Hematopoietic multipotent progenitor cell treated with erythropoietin and hydrocortisone succinate and interleukin-3 and kit ligand, for 6 days (in vitro differentiated cells): Measurements from ENCODE around the gene ZNF624.
"Not testable (repeated sequence)": the region's sequence is repeated elsewhere in the genome, so short reads cannot be mapped to it uniquely, and the experiment has no call there.

Experiments used
- DNase-seq: peaks from one replicate; pipeline ENCODE4 v3.0.0-alpha.2; 2015

ZNF624 gene

DNA sequence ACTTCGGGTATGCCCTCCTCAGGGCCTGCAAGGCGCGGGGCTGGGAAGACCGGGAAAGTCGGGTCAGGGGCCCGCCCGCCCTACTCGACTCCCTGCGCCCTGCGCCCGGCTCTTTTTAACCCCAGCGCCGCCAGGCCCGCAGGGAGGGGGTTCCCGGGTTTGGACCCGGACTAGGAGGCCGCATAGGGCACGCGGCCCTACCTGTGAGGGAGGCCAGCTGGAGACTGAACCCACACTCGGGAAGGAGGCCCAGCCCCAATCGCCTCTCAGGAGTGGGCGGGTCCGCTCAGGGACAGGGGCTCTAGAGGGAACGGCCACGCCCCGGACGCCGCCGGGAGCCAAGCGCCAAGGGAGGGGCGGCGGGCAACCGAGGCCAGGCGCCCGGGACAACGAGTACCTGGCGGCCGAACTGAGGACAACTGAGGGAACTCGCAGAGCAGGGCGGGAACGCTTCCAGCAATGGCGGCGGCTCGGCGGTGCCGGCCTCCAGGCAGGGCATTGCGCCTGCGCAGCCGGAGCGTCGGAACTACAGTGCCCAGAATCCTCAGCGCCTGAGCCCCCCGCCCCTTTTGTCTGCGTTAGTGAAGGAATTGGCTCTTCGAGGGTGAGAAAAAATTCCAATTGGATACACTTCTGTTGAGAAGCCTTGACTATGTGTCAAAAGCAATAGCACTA lies at the start of gene ZNF624:
TSS of gene ZNF624 (minus strand) at position 484 of the 675 bp plus-strand sequence.
- peak; percentile 94 for DNase-seq

DNA sequence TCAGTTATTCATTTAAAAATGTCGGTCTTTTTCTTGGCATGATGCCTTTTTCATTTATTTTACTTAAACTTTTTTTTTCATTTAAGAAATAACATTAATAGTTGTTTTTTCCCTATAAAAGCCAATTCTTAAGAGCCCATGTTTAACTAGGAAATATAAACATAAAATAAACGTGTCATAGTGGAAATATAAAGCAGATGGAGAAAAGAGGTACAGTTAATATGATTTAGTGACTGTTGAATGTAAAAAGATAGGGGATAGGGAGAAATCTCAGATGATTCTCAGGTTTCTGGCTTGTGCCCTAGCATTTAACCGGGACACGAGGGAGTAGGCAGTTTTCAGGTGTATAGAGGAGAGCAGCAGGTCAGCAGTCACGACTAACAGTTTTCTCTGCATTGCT lies 44.0 kb upstream of the ZNF624 start:
- not testable (repeated sequence) for DNase-seq

- not testable (repeated sequence) for DNase-seq
Measured at GRCh38 chr17:16690447-16690846, 36.8 kb upstream of the ZNF624 start.

DNA sequence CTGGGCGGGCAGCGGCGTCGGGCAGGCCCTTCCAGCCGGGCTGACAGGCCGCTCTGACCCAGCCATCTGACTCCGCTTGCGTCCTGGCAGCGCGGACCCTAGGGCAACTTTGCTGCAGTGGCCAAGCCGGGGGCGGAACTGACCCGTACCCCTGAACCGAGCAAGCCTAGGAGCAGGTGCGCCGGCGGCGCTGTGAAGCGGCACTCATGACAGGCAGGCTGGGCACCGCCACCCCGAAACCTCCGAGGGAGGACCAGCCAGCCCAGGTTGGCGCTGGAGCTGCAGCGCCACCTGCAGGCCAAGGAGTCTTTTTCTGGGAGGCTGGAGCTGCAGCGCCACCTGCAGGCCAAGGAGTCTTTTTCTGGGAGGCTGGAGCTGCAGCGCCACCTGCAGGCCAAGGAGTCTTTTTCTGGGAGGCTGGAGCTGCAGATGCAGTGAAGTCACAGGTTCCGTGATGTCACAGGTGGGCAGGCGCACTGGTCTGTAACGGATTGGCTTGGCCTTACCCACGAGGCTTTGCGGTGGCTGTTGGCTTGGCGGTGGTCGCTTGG lies 36.2 kb upstream of the ZNF624 start, which contains the start of gene CCDC144A:
TSS of gene CCDC144A (plus strand) at position 511 of the 551 bp plus-strand sequence. CDS start 160 bp downstream, outside the sequence.
- peak; percentile 27 for DNase-seq

DNA sequence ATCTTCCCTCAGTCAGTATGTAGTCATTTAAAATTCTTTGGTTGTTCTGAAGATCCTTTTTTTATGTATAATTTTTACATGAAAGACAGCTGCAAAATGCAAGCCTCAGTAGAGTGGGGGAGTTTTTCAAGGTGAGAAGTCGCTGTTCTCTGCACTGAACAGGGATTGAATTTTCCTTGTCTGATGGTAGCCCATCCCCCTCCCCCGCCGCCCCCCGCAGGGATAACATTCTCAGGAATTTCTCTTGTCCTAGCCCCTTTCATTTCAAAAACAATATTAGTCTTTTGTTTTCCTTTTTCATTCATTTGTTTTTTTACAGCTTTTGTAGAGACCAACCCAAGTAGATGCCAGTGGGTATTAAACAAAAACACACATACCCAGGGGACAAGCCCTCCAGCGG lies 33.5 kb upstream of the ZNF624 start:
- not testable (repeated sequence) for DNase-seq

- DNase-seq = not testable (repeated sequence)
Measured at GRCh38 chr17:16686019-16686418, 32.4 kb upstream of the ZNF624 start.

GRCh38 chr17:16683290-16684138 lies 29.9 kb upstream of the ZNF624 start:
- not testable (repeated sequence) for DNase-seq

DNA sequence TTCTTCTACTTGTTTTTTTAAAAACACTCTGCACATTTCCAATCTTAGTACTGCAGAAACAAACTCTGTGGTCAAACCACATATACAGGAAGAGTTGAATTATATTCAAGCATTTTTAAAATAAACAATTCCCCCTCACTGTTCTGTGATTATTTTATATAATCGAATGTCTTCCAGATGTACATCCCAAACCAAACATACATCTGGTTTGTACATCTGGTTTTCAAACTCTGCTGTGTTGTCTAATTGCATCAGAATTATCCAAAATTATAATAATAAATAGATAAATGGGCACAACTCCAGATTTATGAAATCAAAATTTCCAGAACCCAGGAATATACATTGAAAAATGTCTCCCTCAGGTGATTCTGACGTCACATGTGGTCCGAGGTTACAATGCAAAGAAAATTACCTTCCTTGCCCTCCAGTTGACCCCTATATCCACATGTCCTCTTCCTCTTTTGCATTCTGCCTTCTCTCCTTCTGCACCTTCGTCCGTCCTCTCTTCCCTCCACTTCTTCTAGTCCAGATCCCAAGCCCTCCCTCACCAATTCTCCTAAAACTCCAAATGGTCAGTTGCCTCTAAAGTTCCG lies 23.1 kb upstream of the ZNF624 start:
- no peak for DNase-seq

- DNase-seq = not testable (repeated sequence)
Measured at GRCh38 chr17:16666907-16667636, 13.4 kb upstream of the ZNF624 start.

GRCh38 chr17:16666553-16666906 lies 12.9 kb upstream of the ZNF624 start:
- not testable (repeated sequence) for DNase-seq

DNA sequence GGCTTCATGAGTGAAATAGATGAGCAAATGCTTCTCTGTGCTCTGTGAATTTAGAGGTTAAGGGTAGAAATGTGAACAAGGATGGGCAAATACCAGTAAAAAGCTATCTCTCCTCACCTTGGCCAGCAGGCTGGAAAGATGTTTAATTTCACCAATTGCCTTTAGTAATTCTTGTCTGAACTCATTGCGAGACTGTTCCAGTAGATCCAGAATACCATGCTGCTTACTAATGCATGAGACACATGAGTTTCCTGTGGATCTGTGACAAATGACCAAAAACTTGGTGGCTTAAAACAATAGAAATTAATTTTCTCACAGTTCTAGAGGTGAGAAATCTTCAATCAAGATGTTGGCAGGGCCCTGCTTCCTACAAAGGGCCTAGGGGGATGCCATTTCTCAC lies 9.3 kb upstream of the ZNF624 start:
- DNase-seq = no peak

- DNase-seq = no peak
Measured at GRCh38 chr17:16661217-16661616, 7.6 kb upstream of the ZNF624 start.

GRCh38 chr17:16652847-16653366 lies 743 bp downstream of the ZNF624 start:
- no peak for DNase-seq

DNA sequence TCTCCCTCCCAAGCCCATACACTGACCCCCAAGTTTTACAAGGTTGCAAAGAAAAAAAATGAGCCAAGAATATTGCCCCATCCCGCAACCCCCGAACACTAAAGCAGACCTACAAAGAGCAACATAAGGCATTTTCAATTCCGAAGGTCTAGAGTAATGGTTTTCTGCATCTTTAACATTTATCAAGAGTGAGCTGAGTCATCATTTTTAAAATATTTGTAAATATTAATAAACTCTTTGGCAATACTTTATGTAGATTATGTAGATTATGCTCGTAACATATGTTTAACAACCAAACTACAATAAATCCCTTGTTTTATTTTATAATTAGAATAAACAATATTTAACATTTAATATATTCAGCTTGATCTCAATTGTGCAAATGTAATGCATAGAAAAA lies 1.4 kb downstream of the ZNF624 start:
- no peak for DNase-seq

DNA sequence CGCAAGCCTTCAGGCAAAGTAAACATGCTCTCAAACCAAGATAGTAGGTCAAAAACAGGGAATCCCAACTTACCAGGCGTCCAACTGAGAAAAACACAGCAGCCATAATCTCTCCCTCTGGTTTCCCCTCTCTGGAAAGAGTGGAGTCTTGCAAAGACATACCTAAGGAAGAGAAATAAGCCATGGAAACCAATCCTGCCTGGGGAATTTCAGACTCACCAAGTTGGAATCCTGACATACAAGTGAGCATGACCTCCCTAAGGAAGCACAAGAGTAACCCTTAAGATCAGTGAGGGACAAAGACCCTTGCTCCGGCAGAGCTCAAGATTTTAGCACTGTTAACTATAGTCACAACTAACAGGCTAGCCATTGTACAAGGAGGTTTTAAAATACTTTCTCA lies 4.1 kb downstream of the ZNF624 start:
- DNase-seq = no peak

DNA sequence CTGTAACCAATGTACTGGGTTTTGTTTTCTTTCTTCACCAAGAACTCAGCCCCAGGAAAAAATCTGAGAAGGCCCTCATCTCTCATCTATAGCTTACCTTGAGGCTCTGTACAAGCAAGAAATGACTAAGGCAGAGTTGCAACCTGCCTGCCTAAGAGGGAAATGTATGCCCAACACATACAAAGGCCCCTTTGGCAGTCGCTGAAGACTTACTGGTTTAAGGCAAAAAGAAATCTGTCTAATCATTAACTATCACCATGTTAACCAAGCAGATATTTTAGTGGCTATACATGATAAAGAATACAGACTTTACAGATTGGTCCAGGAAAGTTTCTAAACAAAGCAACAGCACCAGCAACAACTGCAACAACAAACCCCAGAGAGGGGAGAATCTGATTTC lies 14.2 kb downstream of the ZNF624 start:
- no peak for DNase-seq

GRCh38 chr17:16623282-16623681 lies 30.4 kb downstream of the ZNF624 start:
- no peak for DNase-seq

- peak; percentile 1 for DNase-seq
Measured at GRCh38 chr17:16622540-16623277, 30.9 kb downstream of the ZNF624 start.

- no peak for DNase-seq
Measured at GRCh38 chr17:16617481-16618060, 36.1 kb downstream of the ZNF624 start.

DNA sequence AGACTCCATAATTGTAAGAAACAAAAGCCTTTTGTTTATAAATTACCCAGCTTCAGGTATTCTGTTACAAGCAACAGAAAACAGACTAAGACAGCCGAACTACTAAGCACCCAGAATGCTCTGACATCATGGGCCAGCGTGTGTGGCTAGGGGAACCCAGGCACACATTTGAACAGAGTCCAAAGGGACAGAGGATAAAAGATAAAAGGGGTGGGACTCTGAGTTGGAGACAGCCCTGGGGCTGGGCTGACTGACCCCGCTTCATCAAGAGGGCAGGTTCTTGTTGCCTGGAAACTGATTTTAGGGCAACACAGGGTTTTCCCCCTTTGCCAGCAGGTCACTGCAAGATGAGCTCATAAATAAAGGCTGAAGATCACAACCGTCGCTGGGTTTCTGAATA lies 54.1 kb downstream of the ZNF624 start:
- no peak for DNase-seq

DNA sequence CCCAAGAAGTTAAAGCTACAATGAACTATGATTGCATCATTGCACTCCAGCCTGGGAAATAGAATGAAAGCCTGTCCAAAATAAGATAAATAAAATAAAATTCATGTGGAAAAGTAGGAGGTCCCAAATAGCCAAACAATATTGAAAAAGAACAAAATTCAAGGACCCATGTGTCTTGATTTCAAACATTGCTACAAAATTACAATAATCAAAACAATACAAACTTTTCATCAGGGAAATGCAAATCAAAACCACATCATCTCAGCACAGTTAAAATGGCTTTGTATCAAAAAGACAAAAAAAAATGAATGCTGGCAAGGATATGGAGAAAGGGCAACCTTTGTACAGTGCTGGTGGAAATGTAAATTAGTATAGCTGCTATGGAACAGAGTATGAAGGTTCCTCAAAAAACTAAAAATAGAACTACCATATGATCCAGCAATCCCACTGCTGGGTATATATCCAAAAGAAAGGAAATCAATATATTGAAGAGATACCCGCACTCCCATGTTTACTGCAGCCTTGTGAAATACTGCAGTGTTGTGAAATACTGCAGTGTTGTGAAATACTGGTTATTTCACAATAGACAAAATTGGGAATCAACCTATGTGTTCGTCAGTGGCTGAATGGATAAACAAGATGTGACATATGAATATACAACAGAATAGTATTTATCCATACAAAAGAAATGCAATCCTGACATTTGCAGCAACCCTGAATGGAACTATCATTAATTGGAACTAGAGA lies 60.1 kb downstream of the ZNF624 start:
- no peak for DNase-seq
